Stimulated activated CD8-positive, alpha-beta memory T cell treated with anti-CD3 and anti-CD28 coated beads, Interleukin-7, amount 100 ng/mL, for 48 hours (primary cell): ENCODE results near the gene UGT1A5.
"Not testable (repeated sequence)": the region's sequence is repeated elsewhere in the genome, so short reads cannot be mapped to it uniquely, and the experiment has no call there.

Source experiments
- DNase-seq, 2 donors: peaks; one replicate each; pipeline ENCODE4 v3.0.0-alpha.2; 2020; ENCODE audit warnings: low read depth in 1 of 2; ENCODE audit errors: extremely low read depth in 1 of 2

The UGT1A5 gene

DNA sequence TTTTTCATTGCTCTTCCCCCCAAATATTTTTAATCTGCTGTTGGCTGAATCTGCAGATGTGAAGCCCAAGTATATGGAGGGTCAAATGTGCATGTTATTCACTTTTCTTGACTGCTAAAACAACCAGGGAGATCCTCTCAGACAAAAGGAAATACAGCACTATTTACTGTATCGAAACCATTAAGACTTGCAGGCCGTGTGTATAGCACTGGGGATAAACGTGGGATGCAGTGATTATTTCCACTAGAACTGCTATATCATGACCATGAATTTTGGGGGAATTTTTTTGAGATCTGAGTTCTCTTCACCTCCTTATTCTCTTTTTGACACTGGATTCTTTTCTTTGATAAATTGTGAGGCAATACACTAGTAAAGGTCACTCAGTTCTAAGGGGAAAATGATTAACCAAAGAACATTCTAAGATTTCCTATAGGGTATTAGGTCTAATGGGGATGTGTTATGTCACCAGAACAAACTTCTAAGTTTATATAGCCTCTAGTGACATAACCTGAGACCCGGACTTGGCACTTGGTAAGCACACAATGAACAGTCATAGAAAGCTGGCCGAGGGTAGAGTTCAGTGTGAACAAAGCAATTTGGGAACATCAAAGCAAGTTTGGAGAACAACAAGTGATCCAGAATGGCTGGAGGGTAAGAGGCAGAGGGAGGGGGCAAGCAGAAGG lies 32.5 kb downstream of the UGT1A5 start:
- no peak for DNase-seq

- not testable (repeated sequence) for DNase-seq
Measured at GRCh38 chr2:233745838-233746237, 33.1 kb downstream of the UGT1A5 start.

GRCh38 chr2:233746475-233747282 lies 34.0 kb downstream of the UGT1A5 start:
- DNase-seq, result no peak

DNA sequence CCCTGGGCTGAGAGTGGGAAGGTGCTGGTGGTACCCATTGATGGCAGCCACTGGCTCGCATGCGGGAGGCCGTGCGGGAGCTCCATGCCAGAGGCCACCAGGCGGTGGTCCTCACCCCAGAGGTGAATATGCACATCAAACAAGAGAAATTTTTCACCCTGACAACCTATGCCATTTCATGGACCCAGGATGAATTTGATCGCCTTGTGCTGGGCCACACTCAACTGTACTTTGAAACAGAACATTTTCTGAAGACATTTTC lies 34.5 kb downstream of the UGT1A5 start:
- DNase-seq, result no peak

GRCh38 chr2:233750689-233751088 lies 38.0 kb downstream of the UGT1A5 start:
- DNase-seq, result not testable (repeated sequence)

- DNase-seq, result not testable (repeated sequence)
Measured at GRCh38 chr2:233751212-233752009, 38.7 kb downstream of the UGT1A5 start.

- DNase-seq, result no peak
Measured at GRCh38 chr2:233754872-233755611, 42.3 kb downstream of the UGT1A5 start.

DNA sequence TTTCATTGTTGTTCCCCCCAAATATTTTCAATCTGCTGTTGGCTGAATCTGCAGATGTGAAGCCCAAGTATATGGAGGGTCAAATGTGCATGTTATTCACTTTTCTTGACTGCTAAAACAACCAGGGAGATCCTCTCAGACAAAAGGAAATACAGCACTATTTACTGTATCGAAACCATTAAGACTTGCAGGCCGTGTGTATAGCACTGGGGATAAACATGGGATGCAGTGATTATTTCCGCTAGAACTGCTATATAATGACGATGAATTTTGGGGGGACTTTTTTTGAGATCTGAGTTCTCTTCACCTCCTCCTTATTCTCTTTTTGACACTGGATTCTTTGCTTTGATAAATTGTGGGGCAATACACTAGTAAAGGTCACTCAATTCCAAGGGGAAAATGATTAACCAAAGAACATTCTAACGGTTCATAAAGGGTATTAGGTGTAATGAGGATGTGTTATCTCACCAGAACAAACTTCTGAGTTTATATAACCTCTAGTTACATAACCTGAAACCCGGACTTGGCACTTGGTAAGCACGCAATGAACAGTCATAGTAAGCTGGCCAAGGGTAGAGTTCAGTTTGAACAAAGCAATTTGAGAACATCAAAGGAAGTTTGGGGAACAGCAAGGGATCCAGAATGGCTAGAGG lies 43.8 kb downstream of the UGT1A5 start:
- DNase-seq, result no peak

DNA sequence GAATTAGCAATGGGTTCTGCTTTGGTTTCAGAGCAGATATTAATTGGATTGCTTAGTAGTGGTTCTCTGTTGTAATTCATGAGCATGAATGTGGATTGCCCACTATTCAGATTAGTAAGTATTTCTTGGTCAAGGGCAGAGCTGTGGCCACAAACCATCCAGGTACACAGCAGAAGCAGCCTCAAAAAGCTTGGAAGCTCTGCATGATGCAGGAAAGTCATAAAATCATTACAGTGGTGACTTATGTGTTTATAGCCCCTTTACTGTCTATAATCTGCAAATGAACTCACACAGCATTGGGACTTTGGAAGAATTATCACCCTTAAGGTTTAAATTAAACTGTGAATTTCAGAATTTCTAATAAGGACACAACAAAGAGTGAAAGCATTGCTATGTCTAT lies 45.4 kb downstream of the UGT1A5 start:
- DNase-seq, result no peak

- DNase-seq, result no peak
Measured at GRCh38 chr2:233758849-233759248, 46.1 kb downstream of the UGT1A5 start.

- no peak for DNase-seq
Measured at GRCh38 chr2:233760043-233760442, 47.3 kb downstream of the UGT1A5 start, which contains the start of gene UGT1A1. Gene UGT1A1 (plus strand): TSS chr2:233760270. CDS start chr2:233760288, 18 bp downstream.

DNA sequence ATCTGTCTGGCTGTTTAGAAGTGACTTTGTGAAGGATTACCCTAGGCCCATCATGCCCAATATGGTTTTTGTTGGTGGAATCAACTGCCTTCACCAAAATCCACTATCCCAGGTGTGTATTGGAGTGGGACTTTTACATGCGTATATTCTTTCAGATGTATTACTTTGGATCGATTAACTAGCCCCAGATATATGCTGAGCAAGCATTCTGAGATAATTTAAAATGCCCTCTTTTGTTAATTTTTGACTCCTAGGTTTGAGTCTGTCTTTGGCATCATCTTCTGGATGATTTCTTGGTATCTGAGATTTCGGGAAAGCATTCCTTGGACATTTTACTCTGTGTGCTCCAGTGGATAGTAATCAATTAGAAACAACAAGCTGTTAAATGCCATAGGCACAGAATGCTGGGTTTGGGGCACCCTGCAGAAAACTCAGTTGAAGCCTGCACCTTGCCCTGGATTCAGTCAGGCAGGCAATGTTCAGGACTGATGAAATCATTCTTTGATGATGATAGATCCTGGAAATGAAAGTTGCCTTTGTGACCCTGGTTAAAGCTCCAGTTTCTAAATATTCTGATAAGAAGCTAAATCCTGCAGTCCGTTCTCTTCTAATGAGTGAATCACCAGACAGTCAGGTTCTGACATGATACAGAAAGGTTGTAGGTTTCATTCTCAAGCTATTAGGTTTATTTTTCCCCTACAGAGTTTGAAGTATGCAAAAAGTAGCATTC lies 48.5 kb downstream of the UGT1A5 start:
- DNase-seq, result no peak

DNA sequence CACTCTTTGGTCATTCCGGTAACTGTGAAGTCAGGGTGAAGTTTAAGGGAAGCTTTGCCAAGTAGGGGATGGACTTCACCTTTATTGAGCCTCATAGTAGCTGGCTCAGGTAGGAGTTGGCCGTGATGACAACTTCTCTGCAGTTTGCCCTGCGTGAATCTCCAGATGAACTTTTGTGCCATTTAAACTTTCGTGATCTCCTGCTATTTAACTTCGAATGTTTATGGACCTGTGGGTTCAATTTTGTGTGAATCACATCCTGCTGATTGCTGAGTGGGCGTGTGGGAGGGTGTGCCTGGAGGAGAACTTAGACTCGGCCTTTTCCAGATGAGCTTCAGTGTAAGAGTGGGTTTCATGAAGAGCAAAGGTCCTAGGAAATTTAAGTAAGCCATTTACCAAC lies 51.6 kb downstream of the UGT1A5 start:
- no peak for DNase-seq

GRCh38 chr2:233764761-233765160 lies 52.1 kb downstream of the UGT1A5 start:
- DNase-seq, result no peak

- no peak for DNase-seq
Measured at GRCh38 chr2:233766416-233766815, 53.7 kb downstream of the UGT1A5 start.

DNA sequence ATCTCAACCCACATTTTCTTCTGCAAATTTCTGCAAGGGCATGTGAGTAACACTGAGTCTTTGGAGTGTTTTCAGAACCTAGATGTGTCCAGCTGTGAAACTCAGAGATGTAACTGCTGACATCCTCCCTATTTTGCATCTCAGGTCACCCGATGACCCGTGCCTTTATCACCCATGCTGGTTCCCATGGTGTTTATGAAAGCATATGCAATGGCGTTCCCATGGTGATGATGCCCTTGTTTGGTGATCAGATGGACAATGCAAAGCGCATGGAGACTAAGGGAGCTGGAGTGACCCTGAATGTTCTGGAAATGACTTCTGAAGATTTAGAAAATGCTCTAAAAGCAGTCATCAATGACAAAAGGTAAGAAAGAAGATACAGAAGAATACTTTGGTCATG lies 55.4 kb downstream of the UGT1A5 start:
- no peak for DNase-seq

DNA sequence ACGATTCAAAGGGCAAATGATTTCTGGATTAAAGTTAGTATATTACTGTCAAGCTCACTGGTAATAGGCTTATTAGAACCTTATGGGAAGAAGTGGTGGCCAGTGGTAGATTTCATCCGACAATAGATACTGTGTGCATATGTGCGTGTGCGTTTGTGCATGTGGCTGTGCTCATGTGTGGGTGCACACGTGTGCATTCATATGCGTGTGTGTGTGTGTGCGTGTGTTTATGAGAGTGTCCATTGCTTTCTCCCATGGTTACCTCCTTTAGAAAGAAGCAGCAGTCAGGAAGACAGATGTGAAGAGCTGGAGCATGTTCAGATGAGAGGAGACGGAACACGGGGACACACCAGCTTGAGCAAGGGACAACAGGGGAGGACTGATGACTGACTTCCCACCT lies 56.6 kb downstream of the UGT1A5 start:
- no peak for DNase-seq

DNA sequence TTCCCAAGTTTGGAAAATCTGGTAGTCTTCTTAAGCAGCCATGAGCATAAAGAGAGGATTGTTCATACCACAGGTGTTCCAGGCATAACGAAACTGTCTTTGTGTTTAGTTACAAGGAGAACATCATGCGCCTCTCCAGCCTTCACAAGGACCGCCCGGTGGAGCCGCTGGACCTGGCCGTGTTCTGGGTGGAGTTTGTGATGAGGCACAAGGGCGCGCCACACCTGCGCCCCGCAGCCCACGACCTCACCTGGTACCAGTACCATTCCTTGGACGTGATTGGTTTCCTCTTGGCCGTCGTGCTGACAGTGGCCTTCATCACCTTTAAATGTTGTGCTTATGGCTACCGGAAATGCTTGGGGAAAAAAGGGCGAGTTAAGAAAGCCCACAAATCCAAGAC lies 59.4 kb downstream of the UGT1A5 start:
- DNase-seq, result no peak

- no peak for DNase-seq
Measured at GRCh38 chr2:233772583-233772982, 59.9 kb downstream of the UGT1A5 start.

GRCh38 chr2:233773854-233774253 lies 61.1 kb downstream of the UGT1A5 start:
- no peak for DNase-seq
